ENCODE measurements around the gene CHAC1.
A peak's percentile ranks its signal among the peaks of the same experiment; 100 is the strongest.
"Not testable (repeated sequence)": the region's sequence is repeated elsewhere in the genome, so short reads cannot be mapped to it uniquely, and the experiment has no call there.

The CHAC1 gene

DNA sequence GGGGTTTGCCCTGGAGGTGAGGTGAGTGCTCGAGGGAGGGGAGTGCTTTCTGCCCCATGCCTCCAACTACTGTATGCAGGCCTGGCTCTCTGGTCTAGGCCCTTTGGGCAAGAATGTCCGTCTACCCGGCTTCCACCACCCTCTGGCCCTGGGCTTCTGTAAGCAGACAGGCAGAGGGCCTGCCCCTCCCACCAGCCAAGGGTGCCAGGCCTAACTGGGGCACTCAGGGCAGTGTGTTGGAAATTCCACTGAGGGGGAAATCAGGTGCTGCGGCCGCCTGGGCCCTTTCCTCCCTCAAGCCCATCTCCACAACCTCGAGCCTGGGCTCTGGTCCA is 14.8 kb upstream of the CHAC1 start:
- no peak for DNase-seq

DNA sequence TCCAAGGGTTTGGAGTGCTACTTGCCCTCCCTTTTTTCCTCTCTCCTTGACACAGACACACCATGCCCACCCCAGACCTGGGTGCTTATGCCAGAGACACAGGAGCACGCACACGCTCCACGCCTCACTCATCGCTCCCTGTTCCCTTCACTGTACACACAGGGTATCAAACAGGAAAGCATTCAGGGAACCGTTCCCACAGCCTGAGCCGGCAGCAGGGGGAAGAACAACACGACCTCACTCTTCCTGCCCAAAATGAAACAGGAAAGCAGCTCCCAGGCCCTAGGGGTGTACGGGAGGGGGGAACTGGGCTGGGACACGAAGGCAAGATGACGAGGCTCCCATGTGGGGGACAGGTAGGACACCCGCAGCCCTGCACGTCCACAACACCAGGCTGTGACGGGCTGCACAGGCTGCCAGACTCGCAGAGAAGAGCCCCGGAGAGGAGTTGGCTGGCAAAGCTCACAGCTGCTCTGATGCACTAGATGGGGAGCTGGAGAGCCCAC is 12.9 kb upstream of the CHAC1 start:
- DNase-seq = no peak

DNA sequence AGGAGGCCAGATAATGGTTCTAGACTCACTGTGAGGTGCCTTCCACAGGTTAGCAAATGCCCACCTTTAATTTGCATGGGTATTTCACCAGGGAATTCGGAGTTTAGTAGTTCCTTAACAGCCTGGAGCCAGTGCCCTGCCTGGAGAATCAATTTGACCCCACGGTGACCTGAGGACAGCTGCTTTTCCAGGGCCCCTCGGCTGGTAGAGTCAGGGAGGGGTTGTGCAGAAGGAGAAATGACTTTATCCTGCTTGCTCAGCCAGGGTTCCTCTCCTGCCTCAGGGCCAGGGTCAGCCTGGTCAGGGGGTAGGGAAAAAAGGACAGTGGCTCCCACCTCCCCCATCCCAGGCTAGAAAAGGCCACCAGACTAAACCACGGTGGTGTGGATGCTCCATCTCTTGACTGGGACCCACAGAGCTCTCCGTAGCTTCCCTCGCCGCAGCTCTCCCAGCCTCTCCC is 12.2 kb upstream of the CHAC1 start:
- no peak for DNase-seq

DNA sequence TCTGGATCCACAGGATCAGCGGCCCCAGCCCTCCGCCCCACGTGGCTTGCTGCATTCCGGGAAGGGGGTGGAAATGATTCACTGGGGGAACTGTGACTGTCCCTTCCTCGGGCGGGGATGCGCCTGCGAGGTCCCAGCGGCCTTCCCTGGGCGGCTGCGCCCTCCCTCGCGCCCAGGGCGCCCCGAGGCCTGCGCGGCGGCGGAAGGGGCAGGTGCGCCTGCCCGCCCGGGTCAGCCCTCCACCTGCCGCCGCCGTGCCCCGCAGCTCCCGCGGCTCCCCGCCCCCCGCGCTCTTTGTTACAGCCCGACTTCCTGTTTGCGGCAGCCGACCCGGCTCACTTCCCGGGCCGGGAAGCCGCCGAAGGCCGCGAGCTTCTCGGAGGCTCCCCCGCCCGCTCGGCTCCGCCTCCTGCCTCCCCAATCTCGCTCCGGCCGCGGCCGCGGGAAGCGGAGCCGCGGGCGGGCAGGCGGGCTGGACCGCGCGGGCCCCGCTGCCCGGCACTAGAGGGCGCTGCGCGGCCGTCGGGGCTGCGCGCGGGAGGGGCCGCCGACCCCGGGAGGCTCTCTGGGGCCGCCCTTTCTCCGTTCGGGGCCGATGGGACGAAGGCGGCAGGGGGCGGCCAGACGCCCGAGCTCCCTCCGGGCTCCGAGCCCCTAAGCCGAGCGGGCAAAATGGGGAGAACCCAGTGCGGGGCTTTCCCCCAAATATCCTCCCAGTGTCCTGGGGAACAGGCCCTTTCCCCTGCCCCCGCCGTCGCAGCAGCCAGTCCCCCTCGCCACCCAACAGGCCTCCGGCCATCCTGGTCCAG is 11.5 kb upstream of the CHAC1 start:
- DNase-seq = peak; percentile 54

DNA sequence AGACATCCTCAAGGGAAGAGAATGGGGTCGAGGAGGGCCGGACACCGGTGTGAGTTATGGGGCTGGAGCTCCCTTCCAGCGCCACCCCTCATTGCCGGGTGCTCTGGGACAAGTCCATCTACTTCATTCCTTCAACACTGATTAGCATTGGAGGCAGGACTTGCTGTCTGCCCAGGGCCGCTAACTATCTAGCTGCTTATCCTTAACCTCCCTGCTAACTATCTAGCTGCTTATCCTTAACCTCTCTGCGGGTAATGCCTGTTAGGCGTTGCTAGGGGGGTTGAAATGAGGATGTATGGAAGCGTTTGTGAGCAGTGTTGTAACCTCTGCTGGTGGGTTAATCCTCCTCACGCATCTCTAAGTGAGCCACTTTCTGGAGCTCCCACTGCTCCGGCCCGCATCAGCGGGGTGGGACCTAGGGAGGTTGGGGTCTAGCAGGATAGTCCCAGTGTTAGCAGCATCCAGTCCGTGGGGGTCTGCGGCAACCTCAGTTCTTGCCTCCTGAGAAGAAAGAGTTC is 10.9 kb upstream of the CHAC1 start:
- DNase-seq = no peak

DNA sequence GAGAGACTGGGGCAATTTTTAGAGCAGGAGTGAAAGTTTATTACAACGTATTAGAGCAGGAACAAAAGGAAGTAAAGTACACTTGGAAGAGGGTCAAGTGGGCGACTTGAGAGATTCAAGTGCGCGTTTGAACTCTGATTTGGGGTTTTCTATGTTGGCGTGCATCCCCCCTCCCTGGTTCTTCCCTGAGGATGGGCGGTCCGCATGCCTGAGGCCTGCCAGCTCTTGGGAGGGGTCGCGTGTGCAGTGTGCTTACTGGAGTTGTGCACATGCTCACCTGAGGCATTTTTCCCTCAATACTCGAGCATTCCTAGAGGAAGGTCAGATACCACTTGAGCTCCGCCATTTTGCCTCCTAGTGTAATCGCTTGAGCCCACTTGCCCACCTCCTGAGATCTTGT is 10.4 kb upstream of the CHAC1 start:
- DNase-seq = no peak

DNA sequence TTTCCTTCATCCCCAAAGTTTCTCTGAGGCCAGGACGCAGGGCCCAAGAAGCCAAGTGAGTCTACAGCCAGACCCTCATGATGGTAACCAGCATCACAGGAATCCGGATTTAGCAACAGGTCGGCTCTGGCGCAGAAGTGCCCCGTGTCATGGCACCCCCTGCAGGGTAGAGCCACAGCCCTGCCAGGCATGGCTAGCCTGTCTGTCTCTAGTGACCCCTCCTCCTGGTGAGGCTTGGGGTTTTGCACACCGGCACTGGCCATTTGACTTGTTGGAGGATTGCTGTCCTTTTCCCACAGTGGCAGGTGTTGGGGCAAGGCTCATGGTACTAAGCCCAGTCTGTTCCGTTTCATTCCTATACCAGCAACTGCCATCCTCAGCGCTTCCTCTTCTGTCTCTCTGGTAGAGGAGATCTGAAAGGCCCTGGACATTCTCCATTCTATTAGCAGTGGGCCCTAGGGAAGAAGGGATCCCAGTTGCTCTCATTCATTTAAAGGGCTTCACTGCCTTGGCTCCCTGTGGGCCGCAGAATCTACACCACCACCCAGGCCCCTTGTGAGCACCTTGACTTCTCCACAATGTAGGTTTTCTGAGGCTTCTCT is 9.4 kb upstream of the CHAC1 start:
- no peak for DNase-seq

DNA sequence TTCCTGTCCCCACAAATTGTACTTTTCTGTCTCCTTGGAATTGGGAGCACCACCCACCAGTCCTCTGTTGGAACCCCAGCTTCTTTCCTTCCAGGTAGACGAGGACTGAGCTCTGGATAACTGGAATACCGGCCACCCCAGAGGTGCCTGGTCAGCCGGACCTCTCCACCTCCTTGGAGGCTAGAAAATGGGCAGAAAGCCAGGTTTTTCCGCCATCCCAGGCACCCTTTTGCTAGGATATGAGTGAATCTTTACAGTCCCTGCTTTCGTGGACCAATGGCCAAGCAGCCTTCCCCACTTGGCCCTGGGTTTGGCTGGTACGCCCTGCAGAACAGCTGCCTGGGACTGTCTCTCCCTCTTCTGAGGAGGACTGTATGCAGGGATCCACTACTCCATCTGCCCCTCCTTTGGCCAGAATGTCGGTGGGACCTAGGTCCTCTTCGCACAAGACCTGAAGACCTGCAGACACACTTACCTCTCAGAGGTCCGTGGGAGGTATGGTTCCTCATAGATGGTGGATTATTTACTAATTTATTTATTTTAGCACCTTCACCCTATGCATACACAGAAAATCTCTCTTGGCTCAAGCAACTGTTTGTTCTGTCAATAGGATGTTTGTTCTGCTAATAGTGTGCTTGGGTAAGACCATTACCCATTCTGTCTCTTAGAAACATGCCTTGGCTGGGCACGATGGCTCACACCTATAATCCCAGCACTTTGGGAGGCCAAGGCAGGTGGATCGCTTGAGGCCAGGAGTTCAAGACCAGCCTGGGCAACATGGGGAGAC is 8.6 kb upstream of the CHAC1 start:
- DNase-seq = no peak

DNA sequence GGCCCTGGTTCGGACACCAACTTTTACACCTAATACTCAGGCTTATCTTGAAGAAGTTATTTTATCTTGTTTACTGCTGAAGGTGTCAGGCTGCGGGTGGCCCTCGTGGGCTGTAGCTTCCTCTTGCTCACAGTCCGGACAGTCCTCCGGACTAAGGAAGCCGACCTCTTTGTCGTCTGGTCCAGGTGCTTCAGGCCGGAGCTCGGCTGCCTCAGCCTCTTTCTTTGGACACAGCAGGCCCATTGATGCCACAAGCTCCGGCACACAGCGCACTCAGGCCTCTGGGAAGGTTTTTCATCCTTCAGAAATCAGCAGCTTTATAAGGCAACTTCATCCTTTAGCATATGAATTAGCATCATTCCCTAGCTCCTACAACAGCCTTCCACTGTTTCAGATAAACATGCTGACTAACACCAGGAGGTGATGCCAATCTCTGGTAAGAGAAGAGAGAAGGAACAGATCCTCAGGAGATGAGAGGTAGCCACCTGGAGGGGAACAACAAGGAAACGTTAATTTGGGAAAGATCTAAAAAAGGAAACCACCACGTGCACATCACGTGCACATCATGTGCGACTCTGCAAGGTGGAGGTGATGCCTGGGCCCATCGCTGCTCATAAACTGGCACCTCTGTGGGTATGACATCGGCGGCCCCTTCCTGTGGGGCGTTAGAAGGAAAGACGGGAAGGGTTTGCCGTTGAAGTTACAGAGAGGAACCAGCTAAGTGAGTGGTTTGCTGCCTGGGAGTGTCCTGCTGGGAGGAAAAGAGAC is 4.4 kb upstream of the CHAC1 start:
- DNase-seq = no peak

DNA sequence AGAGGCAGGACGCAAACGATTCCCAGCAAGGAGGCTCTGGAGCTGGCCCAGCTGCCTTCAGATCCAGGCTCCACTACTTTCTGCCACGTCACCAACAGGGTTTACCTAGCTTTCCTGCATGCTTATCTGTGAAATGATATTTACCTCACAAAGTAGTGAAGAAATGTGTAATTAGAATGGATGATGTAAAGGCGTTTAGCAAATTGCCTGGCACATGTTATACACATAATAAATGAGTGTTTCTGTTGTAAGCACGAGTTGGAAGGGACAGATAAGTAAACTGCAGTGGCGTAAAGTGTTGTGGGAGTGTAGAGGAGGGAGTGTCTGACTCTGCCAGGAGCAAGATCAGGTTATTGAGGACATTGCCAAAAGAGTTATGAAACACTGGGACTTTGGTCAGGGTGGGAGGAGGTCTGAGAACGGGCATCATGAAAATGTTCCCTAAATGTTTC is 3.5 kb upstream of the CHAC1 start:
- DNase-seq = no peak

DNA sequence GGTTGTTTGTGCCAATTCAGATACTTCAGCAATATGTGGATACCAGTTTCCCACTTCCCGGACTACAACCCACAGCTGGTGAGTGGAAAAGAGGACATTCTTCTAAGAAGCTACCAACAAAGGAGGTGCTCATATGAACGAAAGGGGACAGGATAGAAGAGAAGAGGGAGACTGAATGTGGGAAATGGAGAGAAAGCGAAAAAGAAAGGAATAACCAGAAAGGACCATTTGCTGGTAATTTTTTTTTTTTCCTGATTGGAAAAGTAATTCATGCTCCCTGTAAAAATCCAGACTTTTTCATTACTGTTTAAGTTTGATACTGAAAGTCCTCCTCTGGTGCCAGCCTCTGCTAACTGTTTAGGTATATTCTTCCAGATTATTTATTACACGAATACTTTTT is 1.5 kb upstream of the CHAC1 start:
- DNase-seq = no peak

DNA sequence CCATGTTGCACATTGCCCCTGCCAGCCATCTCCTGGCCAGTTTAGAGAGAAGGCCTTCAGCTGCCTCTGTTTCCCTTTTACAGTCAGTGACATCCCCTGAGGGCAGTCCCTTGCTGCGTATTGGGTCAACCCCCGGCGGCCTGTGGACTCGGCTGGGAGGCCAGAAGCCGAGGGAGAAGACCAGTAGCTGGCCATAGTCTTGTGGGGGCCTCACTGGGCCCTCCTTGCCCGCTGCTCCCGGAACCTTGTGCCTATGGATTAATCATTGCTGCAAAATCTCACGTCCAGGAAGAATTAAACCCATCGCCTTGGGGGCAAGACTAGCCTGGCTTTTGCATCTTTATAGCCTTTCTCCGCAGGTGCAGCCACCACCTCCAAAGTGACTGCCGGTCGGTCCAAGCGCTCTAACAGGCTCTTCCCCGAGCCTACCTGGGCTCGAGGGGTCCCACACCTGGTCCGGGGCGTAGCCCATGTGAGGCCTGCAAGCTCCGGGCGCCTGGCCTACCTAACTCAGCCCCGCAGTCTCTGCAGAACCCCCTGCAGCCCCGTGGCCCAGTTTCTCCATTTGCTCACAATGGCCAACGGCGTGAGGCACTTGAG is 870 bp upstream of the CHAC1 start:
- DNase-seq = no peak

DNA sequence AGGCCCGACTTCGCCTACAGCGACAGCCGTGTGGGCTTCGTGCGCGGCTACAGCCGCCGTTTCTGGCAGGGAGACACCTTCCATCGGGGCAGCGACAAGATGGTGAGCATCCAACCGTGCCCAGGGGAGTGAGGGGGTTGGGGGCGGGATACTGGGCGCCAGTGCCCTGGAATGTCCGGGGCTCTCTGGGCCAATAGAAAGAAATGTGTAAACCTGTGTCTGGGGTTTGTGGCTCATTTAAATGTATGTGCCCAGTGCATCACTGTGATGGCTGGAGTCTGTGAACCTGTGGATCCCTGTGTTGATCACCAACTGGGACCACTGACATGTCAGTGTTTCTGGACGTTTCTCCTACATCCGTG is 423 bp downstream of the CHAC1 start:
- no peak for DNase-seq

DNA sequence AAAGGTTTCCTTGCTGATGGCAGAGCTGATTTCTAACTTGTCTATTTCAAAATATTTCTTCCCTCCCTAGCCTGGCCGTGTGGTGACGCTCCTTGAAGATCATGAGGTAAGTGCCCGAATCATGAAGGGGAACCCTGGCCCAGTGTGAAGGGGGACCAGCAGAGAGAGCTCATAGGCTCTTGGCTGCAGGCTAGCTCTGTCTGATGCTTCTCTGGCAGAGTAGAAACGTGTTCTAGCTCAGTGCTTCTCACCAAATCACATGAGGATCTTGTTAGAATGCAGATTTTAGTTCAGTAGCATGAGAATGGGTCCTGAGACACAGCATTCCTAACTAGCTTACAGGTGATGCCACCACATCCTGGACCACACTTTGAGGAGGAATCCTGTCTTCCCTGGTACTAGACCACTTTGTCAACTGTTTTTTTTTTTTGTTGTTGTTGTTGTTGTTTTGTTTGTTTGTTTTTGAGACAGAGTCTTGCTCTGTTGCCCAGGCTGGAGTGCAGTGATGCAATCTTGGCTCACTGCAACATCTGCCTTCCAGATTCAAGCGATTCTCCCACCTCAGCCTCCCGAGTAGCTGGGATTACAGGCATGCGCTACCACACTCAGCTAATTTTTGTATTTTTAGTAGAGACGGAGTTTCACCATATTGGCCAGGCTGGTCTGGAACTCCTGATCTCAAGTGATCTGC is 1.0 kb downstream of the CHAC1 start:
- not testable (repeated sequence) for DNase-seq

DNA sequence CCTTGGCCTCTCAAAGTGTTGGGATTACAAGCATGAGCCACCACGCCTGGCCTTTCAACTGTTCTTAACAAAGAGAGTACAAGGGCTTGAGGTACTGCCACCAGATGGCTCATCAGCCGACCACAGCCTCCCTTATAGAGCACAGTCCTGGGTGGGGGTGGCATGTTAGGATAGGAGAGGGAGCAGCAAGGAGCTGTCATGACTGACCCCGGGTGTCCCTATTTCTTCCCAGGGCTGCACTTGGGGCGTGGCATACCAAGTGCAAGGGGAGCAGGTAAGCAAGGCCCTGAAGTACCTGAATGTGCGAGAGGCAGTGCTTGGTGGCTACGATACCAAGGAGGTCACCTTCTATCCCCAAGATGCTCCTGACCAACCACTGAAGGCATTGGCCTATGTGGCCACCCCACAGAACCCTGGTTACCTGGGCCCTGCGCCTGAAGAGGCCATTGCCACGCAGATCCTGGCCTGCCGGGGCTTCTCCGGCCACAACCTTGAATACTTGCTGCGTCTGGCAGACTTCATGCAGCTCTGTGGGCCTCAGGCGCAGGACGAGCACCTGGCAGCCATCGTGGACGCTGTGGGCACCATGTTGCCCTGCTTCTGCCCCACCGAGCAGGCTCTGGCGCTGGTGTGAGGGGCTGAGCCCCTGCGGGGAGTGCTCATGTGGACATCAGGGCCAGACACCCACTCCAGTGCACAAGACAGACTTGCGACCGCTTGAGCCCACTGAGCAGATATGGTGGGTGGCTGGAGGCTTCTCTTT is 2.1 kb downstream of the CHAC1 start:
- no peak for DNase-seq

DNA sequence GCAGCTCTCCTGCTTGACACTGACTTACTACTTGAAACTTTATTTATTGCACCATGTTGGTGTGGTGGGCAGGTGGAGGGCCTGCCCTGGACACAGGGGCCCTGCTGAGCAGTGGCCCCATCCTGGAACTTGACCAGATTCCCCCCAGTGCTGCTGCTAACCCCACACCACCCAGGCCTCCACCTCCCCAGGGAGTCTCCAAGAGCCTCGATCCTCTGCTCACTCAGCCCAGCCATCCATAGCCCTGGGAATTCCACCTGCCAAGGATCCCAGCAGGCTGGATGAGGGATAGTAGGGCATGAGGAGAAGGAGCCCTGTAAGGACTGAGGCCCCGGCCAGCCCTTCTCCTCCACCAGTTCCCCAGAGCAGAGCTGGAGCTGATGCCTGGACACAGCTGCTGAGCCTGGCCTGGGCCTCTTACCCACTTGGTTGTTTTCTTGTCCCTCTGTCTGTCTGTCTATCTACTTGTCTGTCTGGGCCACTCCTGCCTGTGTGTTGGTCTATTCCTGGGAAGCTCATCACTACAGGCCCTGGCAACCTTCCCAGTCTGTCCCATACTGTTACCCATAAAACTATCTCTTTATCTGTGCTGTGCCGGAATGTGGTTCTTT is 2.8 kb downstream of the CHAC1 start:
- DNase-seq = no peak

DNA sequence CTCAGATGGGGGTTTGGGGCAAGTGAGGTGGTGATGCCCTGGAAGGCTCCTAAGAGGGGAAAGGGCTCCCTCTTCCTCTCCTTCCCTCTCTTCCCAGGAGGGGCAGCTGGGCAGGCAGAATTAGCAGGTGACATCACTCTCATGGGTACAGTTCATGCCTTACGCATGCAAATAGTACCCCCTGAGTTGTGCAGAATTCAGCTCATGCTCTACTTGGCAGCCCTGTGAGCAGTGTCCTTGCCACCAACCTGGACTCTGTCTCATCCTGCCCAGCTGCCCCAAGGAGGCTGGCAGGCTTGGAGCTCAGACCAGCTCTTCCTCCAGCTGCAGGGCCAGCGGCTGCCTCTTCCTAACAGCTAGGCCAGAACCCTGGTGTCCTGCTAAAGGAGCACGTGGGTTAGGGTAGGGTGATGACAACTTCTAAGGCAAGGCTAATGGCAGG is 3.3 kb downstream of the CHAC1 start:
- DNase-seq = no peak

DNA sequence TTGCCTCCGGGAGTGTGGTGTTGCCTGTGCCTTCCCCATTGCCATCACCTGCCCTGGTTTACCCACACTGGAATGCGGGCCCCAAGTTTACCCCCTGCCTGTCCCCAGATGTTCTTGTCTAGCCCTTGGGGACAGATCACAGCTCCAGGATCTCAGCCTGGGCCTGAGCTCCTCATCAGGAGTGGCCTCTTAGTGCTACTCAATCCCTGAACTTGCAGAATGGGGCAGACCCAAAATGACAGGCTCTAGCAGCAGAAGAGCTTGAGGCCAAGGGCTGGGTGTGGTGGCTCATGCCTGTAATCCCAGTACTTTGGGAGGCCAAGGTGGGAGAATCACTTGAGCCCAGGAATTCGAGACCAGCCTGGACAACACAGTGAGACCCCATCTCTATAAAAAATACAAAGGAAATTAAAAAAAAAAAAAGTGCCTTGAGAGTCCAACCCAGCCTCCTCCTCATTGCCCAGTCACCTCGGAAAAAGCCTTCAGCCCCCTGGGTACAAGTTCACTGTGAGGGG is 3.8 kb downstream of the CHAC1 start:
- no peak for DNase-seq

DNA sequence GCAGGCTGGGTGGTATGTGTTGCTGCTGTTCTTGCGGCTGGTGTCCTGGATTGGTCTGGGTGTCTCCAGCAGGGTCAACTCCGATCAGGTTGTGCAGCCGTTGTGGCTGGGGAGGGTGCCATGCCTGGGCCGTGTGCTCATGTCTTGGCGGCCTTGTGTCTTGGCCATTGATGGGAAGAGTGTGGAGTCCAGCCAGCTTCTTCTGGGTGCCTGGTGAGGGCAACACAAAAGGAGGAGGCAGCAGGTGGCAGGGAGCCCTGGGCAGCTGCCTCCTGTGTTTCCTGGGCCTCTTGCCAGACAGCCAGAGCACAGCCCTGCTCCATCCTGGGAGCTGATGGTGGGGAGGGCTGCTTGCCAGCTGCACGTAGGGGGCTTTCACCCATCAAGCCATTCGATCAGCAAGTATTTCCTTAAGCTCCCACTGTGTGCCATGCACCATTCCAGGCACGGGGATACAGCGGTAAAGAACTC is 4.3 kb downstream of the CHAC1 start:
- DNase-seq = no peak

DNA sequence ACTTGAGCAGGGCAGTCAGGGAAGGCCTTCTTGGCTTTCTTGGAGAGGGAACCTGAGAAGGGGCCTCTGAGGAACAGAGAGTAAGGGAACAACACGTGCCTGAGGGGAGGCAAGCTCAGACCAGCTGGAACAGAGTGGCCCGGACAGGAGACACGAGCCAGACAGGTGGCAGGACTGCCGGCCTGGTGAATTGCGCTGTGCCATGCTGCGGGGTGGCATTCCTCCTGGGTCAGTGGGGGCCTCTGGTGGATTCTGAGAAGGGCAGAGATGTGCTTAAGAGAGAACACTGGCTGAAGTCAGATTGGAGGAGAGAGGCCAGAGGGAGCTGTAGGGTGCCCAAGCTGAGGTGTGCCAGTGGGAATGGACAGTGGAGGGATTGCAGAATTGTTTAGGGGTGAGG is 4.9 kb downstream of the CHAC1 start:
- DNase-seq = no peak

All from effector CD4-positive, alpha-beta T cell (primary cell).